Fibroblast of lung (primary cell): ENCODE results near the gene PMP22. TPM values are rescaled to one million over a fixed set of nuclear protein-coding genes. Genes with fewer than 3 reads are reported as not detected.

ENCODE experiments used
- DNase-seq, 2 donors: peaks; one replicate each; pipeline versions ENCODE4 v3.0.0 to v3.0.0-alpha.2; 2010; ENCODE audit warnings: low read depth in 2 of 2
- H2AFZ ChIP-seq: 2 replicates; pipeline ENCODE4 v1.5.1; 2012; ENCODE audit warnings: low read length, control low read depth, inconsistent platforms
- H3K27ac ChIP-seq: 2 replicates; pipeline ENCODE4 v1.5.1; 2011; ENCODE audit warnings: low read length, control low read depth; ENCODE audit not compliant: insufficient read depth
- H3K27me3 ChIP-seq: 2 replicates; pipeline ENCODE4 v1.5.1; 2011; ENCODE audit warnings: mild to moderate bottlenecking, low read length; ENCODE audit not compliant: control insufficient read depth, insufficient read depth
- H3K36me3 ChIP-seq: 2 replicates; pipeline ENCODE4 v1.5.1; 2011; ENCODE audit warnings: low read length; ENCODE audit not compliant: control insufficient read depth, insufficient read depth
- H3K4me1 ChIP-seq: 2 replicates; pipeline ENCODE4 v1.5.1; 2011; ENCODE audit warnings: low read length; ENCODE audit not compliant: control insufficient read depth, insufficient read depth; ENCODE audit errors: extremely low read depth
- H3K4me2 ChIP-seq: 2 replicates; pipeline ENCODE4 v1.5.1; 2011; ENCODE audit warnings: low read length, control low read depth; ENCODE audit not compliant: insufficient read depth; ENCODE audit errors: extremely low read depth
- H3K4me3 ChIP-seq, 4 experiments: fragments of 200-600 bp in 1 of 4; sonication (generic) in 1 of 4; replicated peaks in 1 of 4; 2 replicates each; pipeline ENCODE4 v1.5.1; 2011 to 2016; ENCODE audit warnings: low read length in 4 of 4, low read depth in 3 of 4, mild to moderate bottlenecking in 3 of 4, control low read depth in 2 of 4, inconsistent platforms in 1 of 4, mixed read lengths in 1 of 4; ENCODE audit not compliant: insufficient read depth in 1 of 4; ENCODE audit errors: control extremely low read depth in 1 of 4
- H3K79me2 ChIP-seq: 2 replicates; pipeline ENCODE4 v1.5.1; 2012; ENCODE audit warnings: mild to moderate bottlenecking, low read length, inconsistent platforms; ENCODE audit not compliant: control insufficient read depth, insufficient read depth
- H3K9ac ChIP-seq: 2 replicates; pipeline ENCODE4 v1.5.1; 2011; ENCODE audit warnings: mild to moderate bottlenecking, low read length, control low read depth; ENCODE audit not compliant: insufficient read depth
- H3K9me3 ChIP-seq: 2 replicates; pipeline ENCODE4 v1.5.1; 2012; ENCODE audit warnings: low read depth, low read length; ENCODE audit not compliant: control insufficient read depth, insufficient read depth
- H4K20me1 ChIP-seq: 2 replicates; pipeline ENCODE4 v1.5.1; 2011; ENCODE audit warnings: low read length; ENCODE audit not compliant: control insufficient read depth, insufficient read depth; ENCODE audit errors: extremely low read depth
- CTCF ChIP-seq, 2 donors: IDR thresholded peaks in 1 of 2; conservative IDR thresholded peaks in 1 of 2; 1 replicate in 1 of 2; 2 replicates in 1 of 2; pipeline ENCODE4 v1.5.1; 2011 to 2012; ENCODE audit warnings: low read length in 2 of 2, control low read depth in 1 of 2, inconsistent platforms in 1 of 2, low read depth in 1 of 2, mild to moderate bottlenecking in 1 of 2
- EZH2 ChIP-seq: IDR thresholded peaks from 2 replicates; pipeline ENCODE4 v1.5.1; 2012; ENCODE audit warnings: low read length, control low read depth, mild to moderate bottlenecking; ENCODE audit errors: missing control alignments
- polyA plus RNA-seq, 2 donors: library from polyadenylated mRNA; depleted of rRNA in 1 of 2; stranded (reverse) in 1 of 2; unstranded in 1 of 2; fragments of >200 nt; gene quantifications; 2 replicates each; pipeline ENCODE4 v1.2.1, GENCODE V29; 2011 to 2012; ENCODE audit warnings: missing spikeins in 1 of 2
- total RNA-seq: library from RNA; depleted of rRNA; stranded (reverse); fragments of >200 nt; gene quantifications from 2 replicates; pipeline ENCODE4 v1.2.1, GENCODE V29; 2014

The PMP22 gene
- total and polyA plus RNA-seq, 2 donors (not counting 1 experiment from before 2014, with no cell fraction given): 74.0 to 269 TPM

DNA sequence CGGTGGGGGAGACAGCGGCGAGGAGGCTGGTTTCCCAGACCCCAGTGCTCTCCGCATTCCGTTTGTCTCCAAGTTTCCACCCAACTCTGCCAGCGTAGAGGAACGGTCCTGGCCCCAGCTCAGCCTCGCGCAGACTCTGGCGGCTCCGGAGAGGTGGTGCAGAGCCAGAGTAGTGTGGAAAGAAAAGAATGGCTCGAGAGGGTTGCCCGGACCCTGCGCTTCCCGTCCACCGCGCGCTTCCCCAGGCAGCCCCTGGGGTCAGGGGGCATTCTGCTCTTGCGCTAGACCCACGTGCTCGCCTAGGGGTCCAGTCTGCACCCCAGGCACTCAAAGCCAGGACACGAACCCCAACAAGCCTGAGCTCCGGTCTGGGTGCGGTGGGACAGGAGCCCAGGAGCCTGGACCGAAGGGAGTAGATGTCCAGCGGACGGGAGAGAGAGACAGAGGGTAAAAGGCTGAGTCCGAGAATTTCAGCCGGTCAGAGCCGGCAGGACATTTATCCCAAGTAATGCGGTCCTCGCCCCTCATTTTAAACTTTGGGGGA is 3.8 kb downstream of the PMP22 start:
- Histone ChIP-seq H3K4me1 (peaks cover 21% of the 10 kb centered on the region), H3K27ac (peak overlapping the region; percentile 94), H3K9ac (peak overlapping the region; percentile 93), H3K27me3 (no peaks in the 10 kb centered on the region), H3K9me3 (no peaks in the 10 kb centered on the region), H3K36me3 (peaks cover 6% of the 10 kb centered on the region), H3K4me3 (peak overlapping the region; percentile 79 to 93 (median 89)), H4K20me1 (no peaks in the 10 kb centered on the region), H3K4me2 (peak overlapping the region; percentile 92), H3K79me2 (peaks cover 33% of the 10 kb centered on the region), H2AFZ (peak overlapping the region; percentile 71)
- peak; percentile 56 to 63 for DNase-seq
- TF ChIP-seq EZH2 (no peak), CTCF (conservative IDR thresholded peaks at IDR 0.05 in 1 of 2, IDR thresholded peaks at IDR 0.05 in 1 of 2; ENCODE audit: low read depth in 1 of 2, low read length in 2 of 2) (peak in 1 of 2 donors; percentile 21)

DNA sequence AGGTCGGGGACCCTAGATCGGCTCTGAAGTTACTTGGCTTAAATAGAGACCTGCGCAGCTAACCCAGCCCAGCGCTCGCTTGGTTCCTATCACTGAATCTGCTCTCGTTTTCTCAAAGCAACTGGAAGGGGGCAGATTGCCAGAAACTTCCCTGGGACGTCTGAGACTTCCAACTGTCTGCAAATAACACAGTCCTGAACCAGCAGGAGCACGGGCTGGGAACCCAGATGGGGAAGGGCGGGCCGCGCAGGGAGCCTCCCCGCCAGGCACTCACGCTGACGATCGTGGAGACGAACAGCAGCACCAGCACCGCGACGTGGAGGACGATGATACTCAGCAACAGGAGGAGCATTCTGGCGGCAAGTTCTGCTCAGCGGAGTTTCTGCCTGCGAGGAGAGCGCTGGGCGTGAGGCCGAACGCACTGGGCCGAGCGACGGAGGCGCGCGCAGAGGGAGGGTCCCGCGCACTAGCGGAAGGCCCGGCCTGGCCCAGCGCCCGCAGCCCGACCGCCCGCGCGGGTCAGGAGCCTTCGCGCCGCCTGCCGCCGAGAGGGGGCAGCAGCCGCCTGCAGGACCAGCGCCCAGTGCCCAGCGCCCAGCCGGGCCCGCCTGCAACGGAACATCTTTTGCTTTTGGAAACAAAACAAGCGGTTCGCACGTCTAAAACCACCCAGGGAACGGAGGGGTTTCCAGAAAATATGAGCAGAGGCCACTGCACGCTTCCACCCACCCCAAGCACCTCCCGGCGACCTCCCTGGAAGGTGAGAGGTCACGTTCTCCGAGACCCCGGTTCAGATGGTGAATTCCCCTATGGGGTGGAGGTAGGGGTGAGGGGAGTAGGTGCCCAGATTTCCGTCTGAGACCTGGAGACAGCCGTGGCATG is 4.5 kb downstream of the PMP22 start:
- Histone ChIP-seq H3K9me3 (no peaks in the 10 kb centered on the region), H3K27ac (peak overlapping the region; percentile 94), H3K27me3 (no peaks in the 10 kb centered on the region), H2AFZ (peak overlapping the region; percentile 78), H3K4me3 (peak overlapping the region; percentile 79 to 93 (median 89)), H3K4me2 (peak overlapping the region; percentile 92), H3K36me3 (peaks cover 9% of the 10 kb centered on the region), H4K20me1 (no peaks in the 10 kb centered on the region), H3K79me2 (peaks cover 37% of the 10 kb centered on the region), H3K4me1 (peaks cover 21% of the 10 kb centered on the region), H3K9ac (peak overlapping the region; percentile 93)
- peak; percentile 89 to 91 for DNase-seq
- TF ChIP-seq EZH2 (no peak), CTCF (conservative IDR thresholded peaks at IDR 0.05 in 1 of 2, IDR thresholded peaks at IDR 0.05 in 1 of 2; ENCODE audit: low read depth in 1 of 2, low read length in 2 of 2) (peak; percentile 33 to 36)

DNA sequence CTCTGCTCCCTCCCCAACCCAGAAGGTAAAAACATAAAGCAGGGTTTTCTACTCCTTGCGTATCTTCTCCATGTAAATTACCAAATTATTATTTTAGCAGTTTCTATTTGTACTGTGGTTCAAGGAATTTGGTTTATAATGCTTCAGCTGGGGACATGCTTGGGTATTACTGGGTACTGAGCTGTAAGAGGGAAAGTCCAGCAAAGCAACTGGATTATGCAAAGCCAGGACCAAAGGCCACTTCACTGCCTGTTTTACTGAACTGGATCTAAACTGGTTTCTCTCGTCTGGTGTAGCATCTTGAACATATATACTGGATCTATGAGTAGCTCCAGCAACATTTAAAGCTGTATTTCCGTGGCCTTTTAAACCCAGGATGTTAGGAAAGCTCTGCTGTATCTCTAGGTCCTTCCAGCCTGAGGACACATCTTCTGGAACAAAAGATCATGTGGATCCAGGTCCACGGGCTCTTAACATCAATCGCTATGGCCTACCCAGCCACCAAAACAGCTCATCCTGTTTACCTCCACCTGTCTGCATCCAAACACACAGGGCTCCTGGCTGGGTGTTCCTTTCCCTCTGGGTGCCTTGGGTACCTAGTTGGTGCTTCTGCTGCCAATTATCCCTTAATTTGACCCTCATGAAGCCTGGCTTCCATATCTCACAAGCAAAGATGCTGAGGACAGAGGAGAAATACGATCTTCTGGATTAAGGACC is 7.2 kb downstream of the PMP22 start:
- Histone ChIP-seq H2AFZ (no peak overlapping the region), H3K9ac (no peak overlapping the region), H3K4me2 (peak overlapping the region; percentile 54), H3K27ac (no peak overlapping the region), H3K36me3 (peaks cover 16% of the 10 kb centered on the region), H3K27me3 (no peaks in the 10 kb centered on the region), H3K79me2 (peaks cover 51% of the 10 kb centered on the region), H3K4me1 (peaks cover 21% of the 10 kb centered on the region), H3K4me3 (peak overlapping the region in 2 of 4 experiments; percentile 34 to 79), H3K9me3 (no peaks in the 10 kb centered on the region), H4K20me1 (no peaks in the 10 kb centered on the region)
- no peak for TF ChIP-seq CTCF (conservative IDR thresholded peaks at IDR 0.05 in 1 of 2, IDR thresholded peaks at IDR 0.05 in 1 of 2; ENCODE audit: low read depth in 1 of 2, low read length in 2 of 2)
- TF ChIP-seq EZH2: no peak
- DNase-seq: no peak
